ENCODE measurements around the gene PGA5. TPM values are rescaled to one million over a fixed set of nuclear protein-coding genes. Genes with fewer than 3 reads are reported as not detected.

The PGA5 gene
- total and polyA plus RNA-seq, 8 donors = 5.9 to 6,178 (median 1,177) TPM

DNA sequence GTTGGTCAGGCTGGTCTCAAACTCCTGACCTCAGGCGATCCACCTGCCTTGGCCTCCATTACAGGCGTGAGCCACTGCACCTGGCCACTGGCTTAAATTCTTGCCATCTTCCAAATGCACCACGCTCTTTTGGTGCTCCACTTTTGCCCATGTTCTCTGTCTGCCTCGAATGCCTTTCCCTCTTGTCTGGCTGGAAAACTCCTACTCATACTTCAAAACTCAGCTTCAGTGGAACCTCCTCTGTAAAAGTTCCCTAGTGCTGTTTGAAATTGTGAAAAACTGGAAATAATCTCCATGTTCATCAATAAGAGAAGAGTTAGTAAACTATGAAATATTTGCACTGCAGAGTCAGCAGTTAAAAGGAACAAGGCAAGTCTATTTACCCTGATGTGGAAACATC, 42.6 kb downstream of the PGA5 start:
- no peak for DNase-seq
- peaks cover 0 to 9% (median 0%) of the 10 kb centered on the region in 3 donors for H3K27me3 ChIP-seq
- intact Hi-C loops (cut with DNase I; ENCODE audit: low total_unique reads) = no loop called here
- TF ChIP-seq POLR2AphosphoS5 (IDR thresholded peaks at IDR 0.05) (no peak), POLR2A (IDR thresholded peaks at IDR 0.05) (no peak), EP300 (IDR thresholded peaks at IDR 0.05) (no peak)
- TF ChIP-seq, protein P1, sequence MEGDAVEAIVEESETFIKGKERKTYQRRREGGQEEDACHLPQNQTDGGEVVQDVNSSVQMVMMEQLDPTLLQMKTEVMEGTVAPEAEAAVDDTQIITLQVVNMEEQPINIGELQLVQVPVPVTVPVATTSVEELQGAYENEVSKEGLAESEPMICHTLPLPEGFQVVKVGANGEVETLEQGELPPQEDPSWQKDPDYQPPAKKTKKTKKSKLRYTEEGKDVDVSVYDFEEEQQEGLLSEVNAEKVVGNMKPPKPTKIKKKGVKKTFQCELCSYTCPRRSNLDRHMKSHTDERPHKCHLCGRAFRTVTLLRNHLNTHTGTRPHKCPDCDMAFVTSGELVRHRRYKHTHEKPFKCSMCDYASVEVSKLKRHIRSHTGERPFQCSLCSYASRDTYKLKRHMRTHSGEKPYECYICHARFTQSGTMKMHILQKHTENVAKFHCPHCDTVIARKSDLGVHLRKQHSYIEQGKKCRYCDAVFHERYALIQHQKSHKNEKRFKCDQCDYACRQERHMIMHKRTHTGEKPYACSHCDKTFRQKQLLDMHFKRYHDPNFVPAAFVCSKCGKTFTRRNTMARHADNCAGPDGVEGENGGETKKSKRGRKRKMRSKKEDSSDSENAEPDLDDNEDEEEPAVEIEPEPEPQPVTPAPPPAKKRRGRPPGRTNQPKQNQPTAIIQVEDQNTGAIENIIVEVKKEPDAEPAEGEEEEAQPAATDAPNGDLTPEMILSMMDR (IDR thresholded peaks at IDR 0.05) = no peak
- no peaks in the 10 kb centered on the region for H3K36me3 ChIP-seq
- H3K4me1 ChIP-seq = peaks cover 0 to 17% (median 16%) of the 10 kb centered on the region in 4 donors
- no peak overlapping the region for H3K4me3 ChIP-seq
- WGBS, 5 donors = 89 to 99% (median 94%) methylated on average over 4 of the region's 4 CpGs
- no peaks in the 10 kb centered on the region for H3K9me3 ChIP-seq
- H3K27ac ChIP-seq = no peak overlapping the region

DNA sequence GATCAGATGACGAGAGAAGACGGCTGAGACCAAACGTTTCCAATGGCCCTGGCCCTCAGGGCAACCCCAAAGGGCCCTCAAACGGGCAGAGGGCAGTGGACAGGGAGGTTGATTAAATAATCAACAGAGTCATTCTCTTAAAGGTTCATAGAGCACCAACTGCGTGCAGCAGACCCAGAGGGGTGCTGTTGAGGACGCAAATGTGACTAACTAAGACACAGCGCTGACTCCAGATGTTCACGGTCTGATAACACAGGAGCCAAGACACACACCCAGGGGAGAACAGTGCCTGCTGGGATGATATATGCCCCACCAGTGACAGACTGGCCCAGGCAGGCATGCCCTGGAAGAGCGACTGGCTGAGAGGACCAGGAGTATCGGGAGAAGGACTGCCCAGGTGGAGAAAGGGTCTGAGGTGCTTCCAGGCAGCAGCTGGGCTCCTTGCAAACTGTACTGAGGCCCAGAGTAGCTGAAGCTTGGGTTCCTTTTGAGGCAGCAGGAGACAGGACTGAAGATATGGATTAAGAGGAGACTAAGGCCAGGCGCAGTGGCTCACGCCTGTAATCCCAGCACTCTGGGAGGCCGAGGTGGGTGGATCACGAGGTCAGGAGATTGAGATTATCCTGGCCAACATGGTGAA, 46.5 kb downstream of the PGA5 start:
- Histone ChIP-seq H3K27ac (no peak overlapping the region), H3K27me3 (peaks cover 0 to 13% (median 0%) of the 10 kb centered on the region in 3 donors), H3K9me3 (no peaks in the 10 kb centered on the region), H3K36me3 (no peaks in the 10 kb centered on the region), H3K4me3 (no peak overlapping the region), H3K4me1 (no peaks in the 10 kb centered on the region)
- DNase-seq = no peak
- 84 to 87% (median 86%) methylated on average over 13 to 14 of the region's 14 CpGs for WGBS, 5 donors
- TF ChIP-seq, protein P1 (IDR thresholded peaks at IDR 0.05) = no peak
- TF ChIP-seq EP300 (IDR thresholded peaks at IDR 0.05) (no peak), POLR2AphosphoS5 (IDR thresholded peaks at IDR 0.05) (no peak), POLR2A (IDR thresholded peaks at IDR 0.05) (no peak)
- intact Hi-C loops (cut with DNase I; ENCODE audit: low total_unique reads) = no loop called here

DNA sequence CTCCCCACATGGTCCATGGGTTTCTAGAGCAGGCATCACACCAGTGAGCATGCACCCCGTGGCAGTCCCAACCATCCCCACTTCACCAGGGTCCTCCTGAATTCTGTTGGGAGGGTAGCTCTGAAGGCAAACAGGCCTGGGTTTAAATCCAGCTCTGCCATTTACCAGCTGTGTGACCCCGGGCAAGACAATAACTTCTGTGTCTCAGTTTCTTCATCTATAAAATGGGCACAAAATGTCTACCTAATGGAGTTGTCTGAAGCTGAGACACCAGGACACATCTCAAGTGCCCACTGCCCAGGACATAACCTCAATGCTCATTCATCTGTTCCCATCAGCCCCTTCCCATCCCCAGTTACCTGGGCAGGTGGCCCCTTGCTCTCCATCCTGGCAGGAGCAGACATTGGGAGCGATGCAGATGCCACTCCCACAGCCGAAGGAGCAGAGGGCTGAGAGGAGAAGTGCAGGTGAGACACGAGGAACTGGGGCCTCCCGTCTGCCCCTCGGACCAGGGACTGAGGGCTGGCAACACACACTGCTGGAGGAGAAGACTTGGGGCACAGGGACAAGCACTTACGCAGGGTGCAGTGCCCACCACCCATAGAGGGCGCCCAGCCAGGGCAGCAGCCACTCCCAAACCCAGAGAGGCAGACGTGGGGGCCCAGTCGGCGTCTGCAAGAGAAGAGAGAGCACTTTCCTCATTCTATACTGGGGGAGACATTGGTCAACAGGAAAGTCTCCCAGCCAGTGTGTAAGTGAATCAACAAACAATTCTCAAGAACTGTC, 50.1 kb downstream of the PGA5 start:
- intact Hi-C loops (cut with DNase I; ENCODE audit: low total_unique reads) = no loop called here
- Histone ChIP-seq H3K36me3 (no peaks in the 10 kb centered on the region), H3K4me1 (peaks cover 24 to 27% (median 25%) of the 10 kb centered on the region in 4 donors), H3K27ac (no peak overlapping the region), H3K27me3 (peaks cover 0 to 44% (median 19%) of the 10 kb centered on the region in 3 donors), H3K4me3 (no peak overlapping the region), H3K9me3 (no peaks in the 10 kb centered on the region)
- TF ChIP-seq EP300 (IDR thresholded peaks at IDR 0.05) (no peak), POLR2A (IDR thresholded peaks at IDR 0.05) (no peak), POLR2AphosphoS5 (IDR thresholded peaks at IDR 0.05) (no peak)
- TF ChIP-seq, protein P1 (IDR thresholded peaks at IDR 0.05) = no peak
- 80 to 89% (median 84%) methylated on average over 11 to 12 of the region's 12 CpGs for WGBS, 5 donors
- DNase-seq = no peak

DNA sequence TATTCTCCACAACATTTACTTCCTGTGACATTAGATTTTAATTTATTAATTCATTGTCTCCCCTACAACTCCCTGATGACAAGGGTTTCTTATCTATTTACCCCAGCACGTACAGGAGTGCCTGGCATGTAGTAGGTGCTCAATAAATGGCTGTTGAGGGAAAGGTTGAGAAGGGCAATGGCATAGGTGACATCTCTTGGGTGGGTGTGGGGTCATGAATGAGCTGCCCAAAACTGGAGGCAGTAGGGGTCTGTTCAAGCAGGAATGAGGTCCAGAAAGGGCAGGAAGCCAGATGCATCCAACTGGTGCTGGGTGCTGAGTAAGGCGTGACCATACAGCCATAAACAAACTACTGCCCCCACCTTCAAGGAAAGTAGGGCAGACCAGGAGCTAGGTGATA, 51.4 kb downstream of the PGA5 start:
- no peak for DNase-seq
- Histone ChIP-seq H3K4me1 (peaks cover 24 to 33% (median 28%) of the 10 kb centered on the region in 4 donors), H3K9me3 (no peaks in the 10 kb centered on the region), H3K36me3 (no peaks in the 10 kb centered on the region), H3K4me3 (no peak overlapping the region), H3K27ac (no peak overlapping the region), H3K27me3 (peaks cover 0 to 44% (median 19%) of the 10 kb centered on the region in 3 donors)
- intact Hi-C loops (cut with DNase I; ENCODE audit: low total_unique reads) = no loop called here
- 80 to 94% (median 92%) methylated on average over 2 of the region's 2 CpGs for WGBS, 5 donors
- no peak for TF ChIP-seq POLR2AphosphoS5 (IDR thresholded peaks at IDR 0.05)
- no peak for TF ChIP-seq POLR2A (IDR thresholded peaks at IDR 0.05)
- TF ChIP-seq, protein P1 (IDR thresholded peaks at IDR 0.05) = no peak
- no peak for TF ChIP-seq EP300 (IDR thresholded peaks at IDR 0.05)

All from stomach (tissue), 9 donors.